ENCODE data around the gene SLC25A34.

DNA sequence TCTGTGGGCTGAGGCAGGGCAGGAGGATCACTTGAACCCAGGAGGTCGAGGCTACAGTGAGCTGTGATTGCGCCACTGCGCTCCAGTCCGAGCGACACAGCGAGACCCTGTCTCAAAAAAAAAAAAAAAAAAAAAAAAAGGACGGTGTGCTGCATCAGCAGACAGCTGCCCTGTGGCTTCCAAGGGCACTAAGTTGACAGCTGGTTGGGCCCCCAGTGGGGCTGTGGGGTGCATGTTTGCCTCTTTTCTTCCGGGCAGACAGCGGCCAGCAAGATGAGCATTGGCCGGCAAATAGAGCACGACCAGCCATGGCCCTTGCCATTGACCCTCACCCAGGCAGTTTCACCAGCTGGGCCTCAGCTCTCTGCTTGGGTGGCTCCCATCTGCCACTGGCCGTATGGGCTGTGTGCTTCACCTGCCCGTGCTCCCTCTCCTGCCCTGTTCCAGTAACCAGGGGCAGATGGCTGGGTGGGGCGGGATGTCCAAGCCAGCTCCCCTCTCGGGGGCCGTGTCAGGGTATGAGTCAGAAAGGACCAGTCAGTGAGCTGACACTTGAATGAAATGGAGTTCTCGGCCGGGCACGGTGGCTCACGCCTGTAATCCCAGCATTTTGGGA is 12.3 kb upstream of the SLC25A34 start:
- TF ChIP-seq CTCF (tag by site-specific recombination; IDR thresholded peaks at IDR 0.05) (no peak), ZNF645 (tag by site-specific recombination; IDR thresholded peaks at IDR 0.05) (no peak), IKZF3 (tag by site-specific recombination; IDR thresholded peaks at IDR 0.05) (no peak), ZNF530 (tag by site-specific recombination; IDR thresholded peaks at IDR 0.05; ENCODE audit: low read depth) (no peak), ZNF558 (tag by site-specific recombination; IDR thresholded peaks at IDR 0.05) (no peak), OVOL3 (tag by site-specific recombination; IDR thresholded peaks at IDR 0.05) (no peak), ZNF239 (tag by site-specific recombination; IDR thresholded peaks at IDR 0.05) (no peak)
- TF ChIP-seq, protein P1, sequence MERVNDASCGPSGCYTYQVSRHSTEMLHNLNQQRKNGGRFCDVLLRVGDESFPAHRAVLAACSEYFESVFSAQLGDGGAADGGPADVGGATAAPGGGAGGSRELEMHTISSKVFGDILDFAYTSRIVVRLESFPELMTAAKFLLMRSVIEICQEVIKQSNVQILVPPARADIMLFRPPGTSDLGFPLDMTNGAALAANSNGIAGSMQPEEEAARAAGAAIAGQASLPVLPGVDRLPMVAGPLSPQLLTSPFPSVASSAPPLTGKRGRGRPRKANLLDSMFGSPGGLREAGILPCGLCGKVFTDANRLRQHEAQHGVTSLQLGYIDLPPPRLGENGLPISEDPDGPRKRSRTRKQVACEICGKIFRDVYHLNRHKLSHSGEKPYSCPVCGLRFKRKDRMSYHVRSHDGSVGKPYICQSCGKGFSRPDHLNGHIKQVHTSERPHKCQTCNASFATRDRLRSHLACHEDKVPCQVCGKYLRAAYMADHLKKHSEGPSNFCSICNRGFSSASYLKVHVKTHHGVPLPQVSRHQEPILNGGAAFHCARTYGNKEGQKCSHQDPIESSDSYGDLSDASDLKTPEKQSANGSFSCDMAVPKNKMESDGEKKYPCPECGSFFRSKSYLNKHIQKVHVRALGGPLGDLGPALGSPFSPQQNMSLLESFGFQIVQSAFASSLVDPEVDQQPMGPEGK (tag by site-specific recombination; IDR thresholded peaks at IDR 0.05): no peak

Measured in HEK293 (cell line).